HCT116 (cell line): ENCODE results near the gene PPP2R2D.

Experiments
- CTCF ChIP-seq, 3 experiments: fragments of 200-600 bp in 1 of 3; sonication (generic) in 1 of 3; IDR thresholded peaks in 2 of 3; conservative IDR thresholded peaks in 1 of 3; 2 replicates each; pipeline ENCODE4 v1.5.1; 2012 to 2017; ENCODE audit warnings: low read depth in 2 of 3, low read length in 2 of 3, antibody characterized with exemption in 1 of 3, borderline replicate concordance in 1 of 3, control low read depth in 1 of 3, mild to moderate bottlenecking in 1 of 3, mixed read lengths in 1 of 3, mixed run types in 1 of 3, moderate library complexity in 1 of 3; ENCODE audit not compliant: insufficient read depth in 1 of 3
- EGR1 ChIP-seq: IDR thresholded peaks from 2 replicates; pipeline ENCODE4 v1.6.1; 2012; ENCODE audit warnings: low read depth
- EZH2 ChIP-seq: fragments of 200-600 bp; sonication (generic); IDR thresholded peaks from 2 replicates; pipeline ENCODE4 v1.6.1; 2017; ENCODE audit warnings: antibody characterized with exemption, mixed run types
- EZH2phosphoT487 ChIP-seq: fragments of 200-600 bp; IDR thresholded peaks from 2 replicates; pipeline ENCODE4 v1.6.1; 2018; ENCODE audit warnings: antibody characterized with exemption, borderline replicate concordance
- POLR2A ChIP-seq: IDR thresholded peaks from 2 replicates; pipeline ENCODE4 v1.7.0; 2011; ENCODE audit warnings: borderline replicate concordance; ENCODE audit not compliant: insufficient read depth, insufficient read length; ENCODE audit errors: extremely low read depth
- REST ChIP-seq: IDR thresholded peaks from 2 replicates; pipeline ENCODE4 v1.6.1; 2012; ENCODE audit warnings: low read depth
- SP1 ChIP-seq: IDR thresholded peaks from 2 replicates; pipeline ENCODE4 v1.6.1; 2012; ENCODE audit warnings: low read depth
- YY1 ChIP-seq: IDR thresholded peaks from 2 replicates; pipeline ENCODE4 v1.6.1; 2011; ENCODE audit warnings: low read length, low read depth, moderate library complexity, mild to moderate bottlenecking; ENCODE audit not compliant: insufficient replicate concordance; ENCODE audit errors: extremely low read depth
- TF ChIP-seq, protein P1 (sequence below): IDR thresholded peaks from 2 replicates; pipeline ENCODE4 v1.6.1; 2011; ENCODE audit warnings: mild to moderate bottlenecking, low read length, moderate library complexity; ENCODE audit not compliant: insufficient replicate concordance; ENCODE audit errors: extremely low read depth
- TF ChIP-seq, protein P2 (sequence below): IDR thresholded peaks from 2 replicates; pipeline ENCODE4 v1.6.1; 2012

- TF ChIP-seq POLR2A (no peak), YY1 (no peak), CTCF (IDR thresholded peaks at IDR 0.05 in 2 of 3, conservative IDR thresholded peaks at IDR 0.05 in 1 of 3; ENCODE audit: borderline replicate concordance in 1 of 3, insufficient read depth in 1 of 3, low read depth in 2 of 3, low read length in 2 of 3) (no peak), REST (no peak), SP1 (no peak), EZH2phosphoT487 (no peak), EGR1 (no peak), EZH2 (no peak)
- TF ChIP-seq, protein P1, sequence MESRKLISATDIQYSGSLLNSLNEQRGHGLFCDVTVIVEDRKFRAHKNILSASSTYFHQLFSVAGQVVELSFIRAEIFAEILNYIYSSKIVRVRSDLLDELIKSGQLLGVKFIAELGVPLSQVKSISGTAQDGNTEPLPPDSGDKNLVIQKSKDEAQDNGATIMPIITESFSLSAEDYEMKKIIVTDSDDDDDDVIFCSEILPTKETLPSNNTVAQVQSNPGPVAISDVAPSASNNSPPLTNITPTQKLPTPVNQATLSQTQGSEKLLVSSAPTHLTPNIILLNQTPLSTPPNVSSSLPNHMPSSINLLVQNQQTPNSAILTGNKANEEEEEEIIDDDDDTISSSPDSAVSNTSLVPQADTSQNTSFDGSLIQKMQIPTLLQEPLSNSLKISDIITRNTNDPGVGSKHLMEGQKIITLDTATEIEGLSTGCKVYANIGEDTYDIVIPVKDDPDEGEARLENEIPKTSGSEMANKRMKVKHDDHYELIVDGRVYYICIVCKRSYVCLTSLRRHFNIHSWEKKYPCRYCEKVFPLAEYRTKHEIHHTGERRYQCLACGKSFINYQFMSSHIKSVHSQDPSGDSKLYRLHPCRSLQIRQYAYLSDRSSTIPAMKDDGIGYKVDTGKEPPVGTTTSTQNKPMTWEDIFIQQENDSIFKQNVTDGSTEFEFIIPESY, result no peak
- TF ChIP-seq, protein P2, sequence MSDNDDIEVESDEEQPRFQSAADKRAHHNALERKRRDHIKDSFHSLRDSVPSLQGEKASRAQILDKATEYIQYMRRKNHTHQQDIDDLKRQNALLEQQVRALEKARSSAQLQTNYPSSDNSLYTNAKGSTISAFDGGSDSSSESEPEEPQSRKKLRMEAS, result no peak
Measured at GRCh38 chr10:131977323-131978096, 76.7 kb downstream of the PPP2R2D start.
